Limb (tissue), 2 donors: ENCODE data around the gene MARS1.
"Not testable (repeated sequence)": the region's sequence is repeated elsewhere in the genome, so short reads cannot be mapped to it uniquely, and the experiment has no call there.

Experiments used
- DNase-seq, 2 donors: peaks; one replicate each; pipeline ENCODE4 v3.0.0-alpha.2; 2016; ENCODE audit errors: extremely low spot score in 2 of 2

The MARS1 gene

DNA sequence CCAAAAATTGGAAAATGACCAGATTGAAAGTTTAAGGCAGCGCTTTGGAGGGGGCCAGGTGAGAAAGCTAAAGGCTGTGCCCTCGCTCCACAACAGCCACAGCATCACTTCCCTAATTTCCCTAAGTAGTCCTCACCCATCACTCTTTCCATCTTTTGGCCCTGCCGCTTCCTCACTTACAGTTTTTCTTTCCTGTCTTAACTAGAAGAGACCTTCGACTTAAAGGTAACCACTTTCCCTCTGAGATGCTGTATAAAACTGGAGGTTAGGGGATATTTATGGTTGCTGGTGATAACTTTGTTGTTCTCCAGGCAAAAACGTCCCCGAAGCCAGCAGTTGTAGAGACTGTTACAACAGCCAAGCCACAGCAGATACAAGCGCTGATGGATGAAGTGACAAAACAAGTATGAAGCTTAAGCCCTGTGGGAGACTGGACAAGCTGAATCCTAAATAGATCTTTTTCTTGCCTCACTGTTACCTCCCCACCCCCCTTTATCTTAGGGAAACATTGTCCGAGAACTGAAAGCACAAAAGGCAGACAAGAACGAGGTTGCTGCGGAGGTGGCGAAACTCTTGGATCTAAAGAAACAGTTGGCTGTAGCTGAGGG is 28.2 kb downstream of the MARS1 start:
- DNase-seq: no peak

DNA sequence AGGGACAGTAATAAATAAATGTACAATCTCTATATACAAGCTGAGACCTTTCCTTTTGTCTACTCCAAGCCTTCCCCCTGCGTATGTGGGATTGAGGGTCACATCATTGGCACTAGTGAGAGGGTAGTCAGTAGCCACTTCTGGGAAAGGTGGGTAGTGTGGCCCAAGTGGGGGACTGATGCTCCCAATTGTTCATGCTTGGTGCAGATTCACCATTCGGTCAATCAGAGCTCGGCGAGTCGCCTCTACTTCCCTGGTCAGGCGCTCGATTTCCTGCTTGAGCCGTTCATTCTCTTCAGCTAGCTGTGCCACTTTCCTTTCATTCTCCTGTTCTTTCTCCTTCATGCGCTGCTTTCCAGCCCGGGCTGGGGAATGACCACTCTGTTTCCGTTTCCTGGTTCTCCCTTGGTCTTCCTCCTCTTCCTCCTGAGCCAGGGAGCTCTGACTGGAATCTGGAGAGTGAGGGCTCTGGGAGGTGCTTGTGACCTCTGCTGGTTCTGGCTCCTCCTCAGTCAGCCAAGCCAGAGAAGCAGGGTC is 28.8 kb downstream of the MARS1 start:
- no peak for DNase-seq

DNA sequence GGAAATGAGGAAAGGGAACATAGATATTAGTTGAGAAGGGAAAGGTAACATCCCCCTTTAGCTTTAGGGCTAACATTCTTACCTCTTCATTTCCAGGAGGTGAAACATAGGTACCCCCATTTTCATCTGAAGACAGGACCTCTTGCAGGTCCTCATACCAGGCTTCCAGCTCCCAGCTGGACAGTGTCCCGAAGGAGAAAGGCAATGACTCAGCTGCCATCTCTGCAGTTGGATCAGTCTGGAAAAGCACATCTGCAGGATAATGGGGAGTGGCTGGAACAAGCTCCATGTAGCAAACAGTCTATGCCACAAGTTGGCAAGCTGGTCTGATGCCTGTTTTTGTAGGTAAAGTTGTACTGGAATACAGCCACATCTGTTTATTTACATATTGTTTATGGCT is 29.3 kb downstream of the MARS1 start:
- no peak for DNase-seq

DNA sequence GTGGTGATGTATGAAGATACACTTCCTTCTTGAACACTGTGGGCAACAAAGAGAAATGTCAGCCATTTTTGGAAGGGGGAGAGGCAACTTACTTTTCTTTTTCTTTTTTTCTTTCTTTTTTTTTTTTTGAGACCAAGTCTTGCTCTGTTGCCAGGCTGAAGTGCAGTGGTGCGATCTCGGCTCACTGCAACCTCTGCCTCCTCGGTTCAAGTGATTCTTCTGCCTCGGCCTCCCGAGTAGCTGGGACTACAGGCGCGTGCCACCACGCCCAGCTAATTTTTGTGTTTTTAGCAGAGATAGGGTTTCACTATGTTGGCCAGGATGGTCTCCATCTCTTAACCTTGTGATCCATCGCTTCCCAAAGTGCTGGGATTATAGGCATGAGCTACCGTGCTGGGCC is 29.9 kb downstream of the MARS1 start:
- not testable (repeated sequence) for DNase-seq

DNA sequence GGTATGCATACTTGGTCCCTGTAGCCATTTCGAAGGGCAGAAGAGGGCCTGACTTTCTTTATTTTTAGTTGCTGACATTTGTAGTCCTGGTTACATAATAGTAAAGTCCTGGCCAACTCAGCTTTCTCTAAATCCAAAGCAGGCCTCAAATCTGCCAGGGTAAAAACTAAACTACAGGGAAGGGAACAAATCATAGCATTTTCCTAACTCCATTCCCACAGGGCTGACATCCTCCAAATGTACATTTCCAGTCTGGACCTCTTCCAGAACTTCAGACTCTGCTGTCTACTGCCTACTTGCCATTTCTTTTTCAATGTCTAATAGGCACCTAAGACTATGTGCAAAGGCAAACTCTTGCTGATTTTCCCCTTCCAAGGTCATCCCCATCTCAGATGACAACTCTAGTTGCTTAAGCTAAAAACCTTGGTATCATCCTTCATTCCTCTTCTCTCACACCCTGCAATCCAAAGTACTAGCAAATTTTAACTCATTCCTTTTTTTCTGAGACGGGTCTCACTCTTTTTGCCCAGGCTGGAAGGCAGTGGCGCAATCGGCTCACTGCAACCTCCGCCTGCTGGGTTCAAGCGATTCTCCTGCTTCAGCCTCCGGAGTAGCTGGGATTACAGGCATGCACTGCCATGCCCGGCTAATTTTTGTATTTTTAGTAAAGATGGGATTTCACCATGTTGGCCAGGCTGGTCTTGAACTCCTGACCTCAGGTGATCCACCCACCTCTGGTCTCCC is 30.5 kb downstream of the MARS1 start:
- DNase-seq: no peak

DNA sequence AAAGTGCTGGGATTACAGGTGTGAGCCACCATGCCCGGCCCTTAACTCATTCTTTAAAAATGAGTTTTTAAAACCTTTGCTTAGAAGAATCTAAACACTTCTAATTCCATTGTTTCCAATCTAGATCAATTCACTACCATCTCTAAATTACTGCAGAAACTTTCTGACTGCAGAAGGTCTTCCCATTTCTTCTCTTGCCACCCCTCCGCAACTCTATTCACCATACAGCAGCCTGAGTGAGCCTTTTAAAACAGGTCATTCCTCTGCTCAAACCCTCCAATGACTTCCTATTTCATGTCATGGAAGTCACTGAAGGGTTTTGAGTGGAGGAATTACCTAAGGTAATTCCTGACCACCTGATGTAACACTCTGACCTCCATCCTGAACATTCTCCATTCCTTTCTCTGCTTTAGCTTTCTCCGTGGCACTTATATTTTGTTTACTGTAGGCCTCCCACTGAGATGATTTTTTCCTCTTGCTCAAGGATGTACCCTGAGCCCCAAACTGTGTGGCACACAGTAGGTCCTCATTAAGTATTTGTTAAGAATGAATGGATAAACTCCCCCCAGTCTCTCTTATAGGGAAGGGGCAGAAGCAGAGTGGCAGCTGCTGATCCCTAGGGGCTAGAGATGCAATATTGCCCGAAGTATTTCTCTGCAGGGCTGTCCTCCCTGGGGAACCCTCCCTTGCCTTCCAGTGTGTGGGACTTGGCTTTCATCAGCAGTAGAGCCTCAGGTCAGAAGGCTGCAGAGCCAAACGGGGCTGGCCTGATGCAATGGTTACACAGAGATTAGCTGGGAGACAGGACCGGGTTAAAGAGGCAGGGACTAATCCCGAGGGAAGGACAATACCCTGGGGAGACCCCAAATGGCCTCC is 31.3 kb downstream of the MARS1 start:
- no peak for DNase-seq

DNA sequence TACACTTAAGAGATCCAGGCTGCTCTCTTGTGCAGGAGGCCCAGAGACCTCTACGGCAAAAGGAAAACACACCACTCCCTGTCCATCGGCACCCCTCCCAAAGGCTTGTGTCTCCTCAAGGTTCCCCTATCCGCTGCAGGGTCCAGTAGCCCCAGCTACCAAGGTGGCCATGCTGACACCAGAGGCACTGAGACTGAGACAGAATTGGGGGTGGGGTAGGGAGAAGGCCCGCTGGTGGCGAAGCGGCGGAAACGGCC is 31.9 kb downstream of the MARS1 start:
- DNase-seq: no peak

DNA sequence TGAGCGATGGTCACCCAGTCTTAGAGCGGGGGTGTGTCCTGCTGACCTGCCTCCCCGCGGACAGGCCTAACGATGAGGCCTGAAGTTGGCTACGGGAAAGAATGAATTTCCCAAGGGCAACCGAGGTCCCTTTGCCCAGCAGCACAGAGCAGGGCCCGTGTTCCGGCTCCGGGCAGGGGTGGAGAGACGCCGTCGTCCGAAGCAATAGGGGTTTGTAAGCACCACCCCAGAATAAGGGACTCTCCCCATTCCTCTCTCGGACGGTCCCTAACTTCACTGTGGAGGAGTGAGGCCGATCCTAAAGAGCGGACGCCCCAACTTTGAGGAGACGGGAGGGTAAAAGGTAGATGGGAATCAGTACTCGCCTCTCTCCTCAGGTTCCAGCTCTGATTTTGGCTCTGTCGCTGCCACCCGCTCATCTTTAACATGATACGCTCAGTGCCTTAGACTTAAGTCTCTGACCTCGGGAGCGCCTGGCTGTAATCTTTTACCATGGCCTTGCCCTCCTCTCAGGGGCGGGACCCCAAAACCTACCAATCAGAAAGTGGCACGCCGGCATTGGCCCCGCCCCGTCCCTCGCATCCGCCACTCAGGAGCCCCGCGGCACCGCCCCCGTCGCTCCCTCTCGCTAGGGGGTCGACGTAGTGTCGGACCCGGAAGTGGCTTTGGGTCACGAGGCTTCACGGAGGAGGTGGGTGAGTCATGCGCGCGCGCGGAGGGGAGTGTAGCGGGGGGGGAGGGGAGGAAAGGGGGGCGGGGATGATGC is 32.4 kb downstream of the MARS1 start, which contains the start of gene DDIT3:
TSS of gene DDIT3 (minus strand) at position 462 of the 766 bp plus-strand sequence. CDS start 3,108 bp downstream, outside the sequence.
- peak; percentile 96 to 100 for DNase-seq

DNA sequence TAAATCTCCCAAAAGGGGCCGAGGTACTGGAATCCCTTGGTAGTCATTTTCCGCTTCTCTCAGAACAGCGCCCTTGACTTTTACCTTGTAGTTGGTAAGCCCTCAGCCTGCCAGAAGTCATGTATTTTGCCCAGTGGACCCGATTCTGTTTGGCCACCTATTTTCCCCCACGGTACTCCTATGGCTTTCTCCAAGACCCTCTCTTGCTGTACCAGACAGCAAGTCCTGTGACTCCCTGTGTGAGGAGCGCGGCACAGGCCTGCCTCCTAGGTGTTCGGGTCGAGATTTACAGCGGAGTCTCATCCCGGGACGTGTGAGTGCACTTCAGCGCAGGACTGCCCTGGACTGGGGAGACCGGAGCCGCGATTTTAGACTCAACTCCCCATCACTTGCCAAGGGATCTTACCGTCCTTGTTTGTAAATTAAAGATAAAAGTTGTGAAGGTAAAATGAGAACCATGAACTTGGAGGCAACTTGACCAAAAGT is 33.7 kb downstream of the MARS1 start:
- DNase-seq: peak; percentile 19 to 70

DNA sequence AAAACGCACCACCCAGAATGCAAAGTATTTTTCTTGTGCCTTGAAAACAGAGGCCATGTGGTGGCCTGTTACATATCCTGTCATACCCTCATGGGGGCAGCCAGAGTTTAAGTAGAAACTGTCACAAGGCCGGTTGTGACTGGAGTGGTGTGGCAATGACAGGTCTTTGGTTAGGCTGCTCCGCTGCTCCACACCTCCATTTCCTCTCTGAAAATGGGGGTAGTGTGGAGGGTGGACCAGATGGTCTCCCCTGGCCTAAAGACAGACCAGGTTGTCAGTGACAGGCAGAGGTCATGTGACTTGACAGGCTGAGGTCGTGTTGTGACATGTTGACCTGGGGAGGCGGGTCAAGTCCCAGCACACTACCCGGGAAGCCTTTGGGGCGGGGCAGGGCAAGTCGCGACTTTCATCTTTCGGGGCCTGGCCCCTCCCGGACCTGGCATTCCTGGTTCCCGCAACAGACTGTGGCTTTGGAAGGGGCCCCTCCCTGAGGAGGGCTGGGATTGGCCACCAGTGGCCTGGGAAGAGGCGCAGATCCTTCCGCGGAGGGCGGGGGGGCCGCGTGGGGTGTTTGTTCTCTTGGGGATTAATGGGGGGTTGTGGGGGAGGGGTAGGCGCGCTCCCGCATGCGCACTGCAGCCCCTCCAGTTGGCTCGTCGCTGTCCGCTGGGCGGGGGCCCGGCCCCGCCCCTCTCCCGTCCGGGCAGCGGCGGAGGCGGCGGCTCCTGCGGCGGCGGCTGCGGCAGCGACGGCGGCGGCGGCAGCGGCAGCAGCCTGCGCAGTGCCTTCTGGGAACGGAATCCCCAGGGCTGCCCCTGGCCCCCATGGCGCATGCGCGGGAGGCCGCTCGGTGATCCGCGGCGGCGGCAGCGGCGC is 34.4 kb downstream of the MARS1 start, which contains the start of gene MBD6:
TSS of gene MBD6 (plus strand) at position 814 of the 876 bp plus-strand sequence. CDS start 1,480 bp downstream, outside the sequence.
- peak; percentile 80 to 94 for DNase-seq

DNA sequence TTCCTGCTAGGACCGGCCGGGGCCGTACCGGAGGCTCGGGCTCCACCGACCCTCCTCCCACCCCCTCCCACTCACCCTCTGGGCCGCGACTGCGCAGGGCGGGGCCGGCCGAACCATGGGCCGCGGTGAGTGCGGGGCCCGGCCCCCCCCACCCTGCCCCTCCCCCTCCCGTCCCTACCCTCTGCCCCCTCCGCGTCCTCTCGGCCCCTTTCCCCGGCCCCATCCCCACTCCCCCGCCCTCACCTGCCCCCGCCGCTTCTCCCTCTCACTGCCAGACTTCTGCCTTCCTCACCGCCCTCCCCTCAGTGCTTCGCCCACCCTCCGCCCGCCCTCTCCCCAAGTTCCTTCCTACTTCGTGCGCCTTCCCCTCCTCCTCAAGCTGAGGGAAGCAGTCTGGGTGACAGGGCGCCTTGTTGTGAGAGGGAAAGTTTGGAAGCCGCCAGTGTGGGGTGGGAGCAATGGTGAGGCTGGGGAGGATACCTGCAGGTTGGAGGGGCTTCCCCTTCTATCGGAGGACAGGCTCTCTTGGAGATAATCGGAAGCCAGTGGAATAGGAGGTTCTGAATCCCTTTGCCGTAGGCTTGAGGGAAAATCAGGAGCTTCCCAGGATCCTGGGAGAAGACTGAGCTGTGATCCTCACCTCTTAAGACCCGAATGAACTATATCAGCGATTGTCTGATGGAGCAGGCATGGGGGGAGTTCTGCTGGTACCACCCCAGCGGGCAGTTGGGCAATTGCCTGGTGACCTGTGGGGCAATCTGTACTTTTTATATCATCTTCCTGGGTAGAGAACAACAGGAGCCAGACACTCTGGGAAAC is 35.2 kb downstream of the MARS1 start:
- DNase-seq: peak in 1 of 2 donors; percentile 67

DNA sequence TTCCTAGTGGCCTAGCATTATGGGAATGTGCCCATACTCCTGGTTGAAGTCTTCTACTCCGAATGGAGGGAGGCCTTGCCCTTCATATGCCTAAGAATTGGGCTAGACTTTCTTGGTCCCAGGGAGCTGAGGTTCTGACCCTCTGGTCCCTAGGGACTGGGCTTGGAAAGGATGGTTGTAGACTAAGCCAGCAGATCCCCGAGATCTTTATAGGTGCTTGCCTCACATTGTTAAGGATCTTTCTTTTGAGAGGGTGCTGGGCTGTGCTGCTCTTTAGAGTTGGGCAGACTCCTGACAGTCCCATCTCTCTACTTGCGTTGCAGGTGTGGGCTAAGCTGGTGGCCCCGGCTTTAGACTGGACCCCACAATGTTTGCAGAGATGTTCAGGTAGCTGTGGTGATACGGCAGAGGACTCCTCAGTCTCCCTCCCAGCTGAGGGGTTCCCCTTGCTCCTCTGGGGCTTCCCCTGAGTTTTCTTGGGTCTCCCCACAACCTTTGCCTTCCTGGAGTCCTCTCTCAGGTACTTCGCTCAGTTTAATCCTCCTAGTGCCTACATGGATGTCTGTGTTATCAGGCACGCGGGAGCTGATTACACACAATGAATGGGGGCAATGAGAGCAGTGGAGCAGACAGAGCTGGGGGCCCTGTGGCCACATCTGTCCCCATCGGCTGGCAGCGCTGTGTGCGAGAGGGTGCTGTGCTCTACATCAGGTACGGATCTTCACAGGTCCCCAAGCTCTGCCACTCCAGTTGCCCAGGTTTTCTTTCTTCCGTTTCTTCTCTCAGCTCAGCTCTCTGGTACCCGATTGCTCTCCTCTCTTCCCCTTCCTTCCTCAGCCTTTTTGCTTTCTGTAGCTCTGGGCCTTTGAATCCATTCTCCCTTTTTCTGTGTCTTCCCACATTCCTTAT is 36.1 kb downstream of the MARS1 start:
- no peak for DNase-seq

DNA sequence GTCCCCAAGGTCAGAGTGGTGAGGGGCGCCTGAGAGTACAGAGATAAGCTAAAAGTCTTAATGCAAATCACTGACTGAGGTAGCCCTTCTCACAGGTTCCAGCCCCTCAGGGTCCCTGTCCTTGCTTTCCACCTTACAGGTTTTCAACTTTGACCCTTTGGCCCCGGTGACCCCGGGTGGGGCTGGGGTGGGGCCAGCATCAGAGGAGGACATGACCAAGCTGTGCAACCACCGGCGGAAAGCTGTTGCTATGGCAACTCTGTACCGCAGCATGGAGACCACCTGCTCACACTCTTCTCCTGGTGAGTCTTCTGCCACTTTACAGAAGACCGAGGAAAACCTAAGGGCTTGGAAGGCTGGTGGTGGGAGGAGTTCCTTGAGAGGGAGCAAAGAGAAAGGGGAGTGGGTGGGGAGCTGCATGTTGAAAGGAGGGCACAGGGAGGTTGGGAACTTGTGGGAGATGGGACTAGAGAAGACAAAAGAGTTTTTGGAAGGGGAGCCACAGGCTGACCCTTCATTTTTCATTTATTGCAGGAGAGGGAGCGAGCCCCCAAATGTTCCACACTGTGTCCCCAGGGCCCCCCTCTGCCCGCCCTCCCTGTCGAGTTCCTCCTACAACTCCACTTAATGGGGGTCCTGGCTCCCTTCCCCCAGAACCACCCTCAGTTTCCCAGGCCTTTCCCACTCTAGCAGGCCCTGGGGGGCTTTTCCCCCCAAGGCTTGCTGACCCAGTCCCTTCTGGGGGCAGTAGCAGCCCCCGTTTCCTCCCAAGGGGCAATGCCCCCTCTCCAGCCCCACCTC is 37.1 kb downstream of the MARS1 start:
- peak in 1 of 2 donors; percentile 41 for DNase-seq

DNA sequence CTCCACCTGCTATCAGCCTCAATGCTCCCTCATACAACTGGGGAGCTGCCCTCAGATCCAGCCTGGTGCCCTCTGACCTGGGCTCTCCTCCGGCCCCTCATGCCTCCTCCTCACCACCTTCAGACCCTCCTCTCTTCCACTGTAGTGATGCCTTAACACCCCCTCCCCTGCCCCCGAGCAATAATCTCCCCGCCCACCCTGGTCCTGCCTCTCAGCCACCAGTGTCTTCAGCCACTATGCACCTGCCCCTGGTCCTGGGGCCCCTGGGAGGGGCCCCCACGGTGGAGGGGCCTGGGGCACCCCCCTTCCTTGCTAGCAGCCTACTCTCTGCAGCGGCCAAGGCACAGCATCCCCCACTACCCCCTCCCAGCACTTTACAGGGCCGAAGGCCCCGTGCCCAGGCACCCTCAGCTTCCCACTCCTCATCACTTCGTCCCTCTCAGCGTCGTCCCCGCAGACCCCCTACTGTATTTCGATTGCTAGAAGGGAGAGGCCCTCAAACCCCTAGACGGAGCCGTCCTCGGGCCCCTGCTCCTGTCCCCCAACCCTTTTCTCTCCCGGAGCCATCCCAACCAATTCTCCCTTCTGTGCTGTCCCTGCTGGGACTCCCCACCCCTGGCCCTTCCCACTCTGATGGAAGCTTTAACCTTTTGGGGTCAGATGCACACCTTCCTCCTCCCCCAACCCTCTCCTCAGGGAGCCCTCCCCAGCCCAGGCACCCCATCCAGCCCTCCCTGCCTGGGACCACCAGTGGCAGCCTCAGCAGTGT is 37.9 kb downstream of the MARS1 start:
- DNase-seq: no peak

DNA sequence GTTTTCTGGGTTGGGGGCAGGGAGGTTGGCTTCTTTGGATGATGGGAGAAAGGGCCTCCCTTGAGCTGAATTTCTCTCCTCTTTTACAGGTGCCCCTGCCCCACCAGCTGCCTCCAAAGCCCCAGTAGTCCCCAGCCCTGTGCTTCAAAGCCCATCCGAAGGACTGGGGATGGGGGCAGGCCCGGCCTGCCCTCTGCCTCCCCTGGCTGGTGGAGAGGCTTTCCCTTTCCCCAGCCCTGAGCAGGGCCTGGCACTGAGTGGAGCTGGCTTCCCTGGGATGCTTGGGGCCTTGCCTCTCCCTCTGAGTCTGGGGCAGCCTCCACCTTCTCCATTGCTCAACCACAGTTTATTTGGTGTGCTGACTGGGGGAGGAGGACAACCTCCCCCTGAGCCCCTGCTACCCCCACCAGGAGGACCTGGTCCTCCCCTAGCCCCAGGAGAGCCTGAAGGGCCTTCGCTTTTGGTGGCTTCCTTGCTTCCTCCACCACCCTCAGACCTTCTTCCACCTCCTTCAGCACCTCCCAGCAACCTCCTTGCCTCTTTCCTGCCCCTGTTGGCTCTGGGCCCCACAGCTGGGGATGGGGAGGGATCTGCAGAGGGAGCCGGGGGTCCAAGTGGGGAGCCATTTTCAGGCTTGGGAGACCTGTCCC is 38.7 kb downstream of the MARS1 start:
- DNase-seq: no peak

DNA sequence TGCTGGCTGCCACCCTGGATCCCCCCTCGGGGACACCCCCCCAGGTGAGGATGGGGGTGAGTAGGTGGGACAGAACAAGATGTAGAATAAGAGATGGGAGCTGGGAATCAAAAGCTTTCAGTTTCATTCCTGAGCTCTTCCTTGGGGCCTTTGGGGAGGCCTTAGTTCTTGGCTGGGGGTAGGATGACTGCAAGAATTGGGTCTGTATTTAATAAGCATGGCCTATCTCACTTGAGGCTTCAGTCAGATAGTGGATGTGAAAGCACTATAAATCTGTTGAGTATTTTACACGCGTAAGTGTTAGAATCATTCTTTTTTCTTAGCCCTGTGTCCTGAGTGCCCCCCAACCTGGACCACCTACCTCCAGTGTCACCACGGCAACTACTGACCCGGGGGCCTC is 39.3 kb downstream of the MARS1 start:
- no peak for DNase-seq
